ENCODE results near the gene RAD51B. TPM values are rescaled to one million over a fixed set of nuclear protein-coding genes. Genes with fewer than 3 reads are reported as not detected.
A peak's percentile ranks its signal among the peaks of the same experiment; 100 is the strongest.

The RAD51B gene
- total RNA-seq, 2 donors from 2014 or later: 9.3 to 12.1 TPM

DNA sequence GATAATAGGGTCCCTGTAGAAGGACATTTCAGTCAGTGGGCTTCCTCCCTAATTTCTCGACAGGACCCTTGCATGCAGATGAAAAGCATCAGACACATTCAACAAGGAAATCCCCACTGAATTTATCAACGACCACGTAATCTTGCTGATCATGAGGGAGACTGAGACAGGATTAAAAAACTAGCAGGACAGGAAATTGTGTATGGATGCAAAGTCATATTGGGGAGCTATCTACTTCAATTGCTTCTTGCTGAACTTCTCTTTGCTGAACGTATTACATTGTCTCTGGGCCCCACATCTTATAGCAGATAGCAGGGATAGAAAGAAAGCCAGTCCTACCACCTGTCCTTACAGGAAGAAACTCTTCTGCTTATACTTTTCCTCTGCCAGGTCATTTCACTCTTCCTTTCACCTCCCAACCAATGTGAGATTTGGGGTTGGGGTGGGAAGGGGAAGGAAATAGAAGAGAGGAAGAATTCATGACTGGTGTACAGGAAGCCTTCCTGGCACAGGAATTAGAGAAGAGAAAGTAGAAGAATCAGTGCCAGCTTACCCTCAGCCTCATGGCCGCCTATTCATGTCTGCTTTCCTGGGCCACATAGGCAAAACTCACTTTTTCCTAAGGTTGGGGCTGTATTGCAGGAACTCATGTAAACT lies 640.0 kb downstream of the RAD51B start:
- no peaks in the 10 kb centered on the region for H3K36me3 ChIP-seq
- H3K4me3 ChIP-seq: peak overlapping the region; percentile 36
- DNase-seq (ENCODE audit: low spot score) (no peak), ATAC-seq (ENCODE audit: insufficient number of reproducible peaks, low FRiP score, low read depth) (no peak)
- no peaks in the 10 kb centered on the region for H3K27me3 ChIP-seq (replicated peaks; ENCODE audit: insufficient read depth)
- H3K27ac ChIP-seq: peak overlapping the region; percentile 80 to 93
- TF ChIP-seq, protein P1, sequence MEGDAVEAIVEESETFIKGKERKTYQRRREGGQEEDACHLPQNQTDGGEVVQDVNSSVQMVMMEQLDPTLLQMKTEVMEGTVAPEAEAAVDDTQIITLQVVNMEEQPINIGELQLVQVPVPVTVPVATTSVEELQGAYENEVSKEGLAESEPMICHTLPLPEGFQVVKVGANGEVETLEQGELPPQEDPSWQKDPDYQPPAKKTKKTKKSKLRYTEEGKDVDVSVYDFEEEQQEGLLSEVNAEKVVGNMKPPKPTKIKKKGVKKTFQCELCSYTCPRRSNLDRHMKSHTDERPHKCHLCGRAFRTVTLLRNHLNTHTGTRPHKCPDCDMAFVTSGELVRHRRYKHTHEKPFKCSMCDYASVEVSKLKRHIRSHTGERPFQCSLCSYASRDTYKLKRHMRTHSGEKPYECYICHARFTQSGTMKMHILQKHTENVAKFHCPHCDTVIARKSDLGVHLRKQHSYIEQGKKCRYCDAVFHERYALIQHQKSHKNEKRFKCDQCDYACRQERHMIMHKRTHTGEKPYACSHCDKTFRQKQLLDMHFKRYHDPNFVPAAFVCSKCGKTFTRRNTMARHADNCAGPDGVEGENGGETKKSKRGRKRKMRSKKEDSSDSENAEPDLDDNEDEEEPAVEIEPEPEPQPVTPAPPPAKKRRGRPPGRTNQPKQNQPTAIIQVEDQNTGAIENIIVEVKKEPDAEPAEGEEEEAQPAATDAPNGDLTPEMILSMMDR (IDR thresholded peaks at IDR 0.05): no peak
- H3K9me3 ChIP-seq: peaks cover 8% of the 10 kb centered on the region
- peaks cover 28 to 42% of the 10 kb centered on the region in 2 donors for H3K4me1 ChIP-seq (ENCODE audit: control insufficient read depth in 1 of 2, low read depth in 2 of 2)

DNA sequence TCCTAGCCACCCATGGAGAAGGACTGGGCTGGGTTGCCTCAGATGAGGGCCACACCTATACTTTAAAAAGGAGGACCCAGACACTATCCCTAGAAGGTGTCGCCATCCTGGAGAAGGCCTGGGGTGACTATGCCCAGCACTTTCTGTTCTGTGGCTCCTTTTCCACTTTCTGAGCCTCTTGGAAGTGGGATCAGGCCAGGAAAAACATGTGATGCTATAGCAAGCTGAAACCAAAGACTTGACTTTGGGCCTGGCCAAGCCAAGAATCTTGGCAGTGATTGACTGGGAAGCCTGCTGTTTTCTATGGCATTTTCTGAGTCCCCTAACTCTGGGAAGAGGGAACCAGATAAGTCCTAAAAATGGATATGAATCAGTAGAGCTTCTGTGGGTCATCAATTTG lies 641.0 kb downstream of the RAD51B start:
- Histone ChIP-seq H3K4me3 (no peak overlapping the region), H3K9me3 (no peaks in the 10 kb centered on the region), H3K27me3 (replicated peaks; ENCODE audit: insufficient read depth) (no peaks in the 10 kb centered on the region), H3K4me1 (ENCODE audit: control insufficient read depth in 1 of 2, low read depth in 2 of 2) (peaks cover 36 to 52% of the 10 kb centered on the region in 2 donors), H3K27ac (peak overlapping the region; percentile 80 to 93), H3K36me3 (no peaks in the 10 kb centered on the region)
- peak; percentile 76 for ATAC-seq (ENCODE audit: insufficient number of reproducible peaks, low FRiP score, low read depth)
- no peak for DNase-seq (ENCODE audit: low spot score)
- TF ChIP-seq, protein P1 (IDR thresholded peaks at IDR 0.05): no peak

DNA sequence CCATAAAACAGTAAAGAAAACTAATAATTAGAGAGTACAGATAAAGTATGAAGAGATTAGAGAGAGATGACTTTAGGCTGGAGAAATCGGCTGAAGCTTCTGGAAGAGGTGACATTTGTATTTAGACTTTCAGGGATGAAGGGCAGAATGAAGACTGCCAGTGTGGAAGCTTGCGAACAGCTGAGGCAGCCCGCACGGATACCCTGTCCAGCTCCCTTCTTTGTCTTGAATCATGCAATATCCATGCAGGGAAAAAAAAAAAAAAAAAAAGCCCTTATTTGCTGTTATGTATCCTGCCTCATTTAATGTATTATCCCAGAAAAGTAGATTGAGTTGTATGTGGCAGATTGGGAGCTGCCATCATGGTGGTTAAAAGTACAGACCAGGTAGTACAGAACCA lies 641.5 kb downstream of the RAD51B start:
- Histone ChIP-seq H3K27me3 (replicated peaks; ENCODE audit: insufficient read depth) (no peaks in the 10 kb centered on the region), H3K4me3 (no peak overlapping the region), H3K36me3 (no peaks in the 10 kb centered on the region), H3K27ac (peak overlapping the region; percentile 80 to 93), H3K9me3 (no peaks in the 10 kb centered on the region), H3K4me1 (ENCODE audit: control insufficient read depth in 1 of 2, low read depth in 2 of 2) (peaks cover 36 to 54% of the 10 kb centered on the region in 2 donors)
- DNase-seq (ENCODE audit: low spot score): no peak
- TF ChIP-seq, protein P1 (IDR thresholded peaks at IDR 0.05): no peak
- no peak for ATAC-seq (ENCODE audit: insufficient number of reproducible peaks, low FRiP score, low read depth)

DNA sequence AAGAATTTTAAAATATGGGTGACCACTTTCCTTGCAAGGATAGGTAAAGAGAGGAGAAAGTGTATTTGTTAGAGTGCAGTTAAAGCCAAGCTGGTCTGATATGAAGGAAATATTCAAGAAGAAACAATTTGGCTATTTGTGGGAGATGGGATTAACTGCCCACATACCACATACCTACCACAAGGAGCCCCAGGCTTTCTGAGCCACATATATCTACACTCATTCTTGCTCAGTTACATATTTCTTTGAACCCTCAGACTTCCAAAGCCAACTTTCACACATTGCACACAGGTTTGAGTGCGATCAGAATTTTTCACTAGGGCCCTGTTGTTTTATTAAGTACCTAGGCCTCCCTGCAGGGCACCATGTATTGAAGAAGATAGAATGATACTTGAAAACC lies 643.1 kb downstream of the RAD51B start:
- Histone ChIP-seq H3K27me3 (replicated peaks; ENCODE audit: insufficient read depth) (no peaks in the 10 kb centered on the region), H3K27ac (no peak overlapping the region), H3K4me1 (ENCODE audit: control insufficient read depth in 1 of 2, low read depth in 2 of 2) (peaks cover 38 to 70% of the 10 kb centered on the region in 2 donors), H3K4me3 (no peak overlapping the region), H3K9me3 (no peaks in the 10 kb centered on the region), H3K36me3 (no peaks in the 10 kb centered on the region)
- TF ChIP-seq, protein P1 (IDR thresholded peaks at IDR 0.05): no peak
- no peak for ATAC-seq (ENCODE audit: insufficient number of reproducible peaks, low FRiP score, low read depth)
- no peak for DNase-seq (ENCODE audit: low spot score)

DNA sequence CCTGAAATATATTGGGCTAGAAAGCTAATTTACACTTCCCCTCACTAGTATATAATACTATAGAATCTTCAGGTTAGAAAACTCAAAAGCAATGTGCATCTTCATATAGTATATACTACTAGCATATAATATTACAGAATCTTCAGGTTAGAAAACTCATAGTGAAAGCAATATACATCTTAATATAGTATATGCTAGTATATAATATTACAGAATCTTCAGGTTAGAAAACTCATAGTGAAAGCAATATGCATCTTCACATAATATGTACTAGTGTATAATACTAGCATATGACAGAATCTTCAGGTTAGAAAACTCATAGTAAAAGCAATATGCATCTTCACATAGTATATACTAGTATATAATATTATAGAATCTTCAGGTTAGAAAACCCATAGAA lies 643.7 kb downstream of the RAD51B start:
- TF ChIP-seq, protein P1 (IDR thresholded peaks at IDR 0.05): no peak
- Histone ChIP-seq H3K36me3 (no peaks in the 10 kb centered on the region), H3K27me3 (replicated peaks; ENCODE audit: insufficient read depth) (no peaks in the 10 kb centered on the region), H3K27ac (no peak overlapping the region), H3K4me1 (ENCODE audit: control insufficient read depth in 1 of 2, low read depth in 2 of 2) (peaks cover 38 to 67% of the 10 kb centered on the region in 2 donors), H3K4me3 (no peak overlapping the region), H3K9me3 (no peaks in the 10 kb centered on the region)
- ATAC-seq (ENCODE audit: insufficient number of reproducible peaks, low FRiP score, low read depth): no peak
- DNase-seq (ENCODE audit: low spot score): no peak

Measured in thoracic aorta (tissue), 2 donors.